ENCODE measurements around the gene SH3GLB2.

DNA sequence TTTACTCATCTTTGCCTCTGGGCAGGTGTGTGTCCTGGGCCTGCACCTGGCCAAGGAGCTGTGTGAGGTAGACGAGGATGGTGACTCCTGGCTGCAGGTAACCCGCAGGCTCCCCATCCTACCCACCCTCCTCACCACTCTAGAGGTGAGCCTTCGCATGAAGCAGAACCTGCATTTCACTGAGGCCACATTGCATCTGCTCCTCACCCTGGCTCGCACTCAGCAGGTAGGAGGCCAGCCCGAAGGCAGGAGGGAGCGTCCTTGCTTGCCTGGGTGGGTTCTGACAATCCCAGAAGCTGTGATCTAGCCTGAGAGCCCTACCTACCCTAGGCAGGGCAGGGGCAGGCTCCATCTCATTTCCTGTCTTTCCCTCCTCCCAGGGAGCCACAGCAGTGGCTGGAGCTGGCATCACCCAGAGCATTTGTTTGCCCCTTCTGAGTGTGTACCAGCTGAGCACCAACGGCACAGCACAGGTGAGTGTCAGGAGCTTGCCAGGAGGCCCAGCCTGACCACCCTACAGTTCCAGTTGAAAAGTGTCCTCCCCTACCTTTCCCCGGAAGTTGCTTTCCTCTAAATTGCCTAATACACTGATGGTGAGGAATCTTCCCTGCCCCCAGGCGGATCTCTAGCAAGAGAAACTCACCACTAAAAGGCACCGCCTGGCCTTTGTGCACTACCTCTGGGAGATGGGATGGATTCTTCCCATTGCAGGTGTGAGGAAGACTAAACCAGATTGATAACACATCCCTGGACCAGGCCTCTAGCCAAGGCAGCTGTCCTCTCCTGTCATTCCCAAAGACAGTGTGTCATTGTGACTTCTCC lies 26.4 kb downstream of the SH3GLB2 start:
- no peak for TF ChIP-seq EP300 (IDR thresholded peaks at IDR 0.05; ENCODE audit: borderline replicate concordance)
- TF ChIP-seq YY1 (IDR thresholded peaks at IDR 0.05; ENCODE audit: low read depth): no peak
- no peak for TF ChIP-seq TEAD4 (IDR thresholded peaks at IDR 0.05)
- TF ChIP-seq, protein P1, sequence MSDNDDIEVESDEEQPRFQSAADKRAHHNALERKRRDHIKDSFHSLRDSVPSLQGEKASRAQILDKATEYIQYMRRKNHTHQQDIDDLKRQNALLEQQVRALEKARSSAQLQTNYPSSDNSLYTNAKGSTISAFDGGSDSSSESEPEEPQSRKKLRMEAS (IDR thresholded peaks at IDR 0.05): no peak
- TF ChIP-seq, protein P2, sequence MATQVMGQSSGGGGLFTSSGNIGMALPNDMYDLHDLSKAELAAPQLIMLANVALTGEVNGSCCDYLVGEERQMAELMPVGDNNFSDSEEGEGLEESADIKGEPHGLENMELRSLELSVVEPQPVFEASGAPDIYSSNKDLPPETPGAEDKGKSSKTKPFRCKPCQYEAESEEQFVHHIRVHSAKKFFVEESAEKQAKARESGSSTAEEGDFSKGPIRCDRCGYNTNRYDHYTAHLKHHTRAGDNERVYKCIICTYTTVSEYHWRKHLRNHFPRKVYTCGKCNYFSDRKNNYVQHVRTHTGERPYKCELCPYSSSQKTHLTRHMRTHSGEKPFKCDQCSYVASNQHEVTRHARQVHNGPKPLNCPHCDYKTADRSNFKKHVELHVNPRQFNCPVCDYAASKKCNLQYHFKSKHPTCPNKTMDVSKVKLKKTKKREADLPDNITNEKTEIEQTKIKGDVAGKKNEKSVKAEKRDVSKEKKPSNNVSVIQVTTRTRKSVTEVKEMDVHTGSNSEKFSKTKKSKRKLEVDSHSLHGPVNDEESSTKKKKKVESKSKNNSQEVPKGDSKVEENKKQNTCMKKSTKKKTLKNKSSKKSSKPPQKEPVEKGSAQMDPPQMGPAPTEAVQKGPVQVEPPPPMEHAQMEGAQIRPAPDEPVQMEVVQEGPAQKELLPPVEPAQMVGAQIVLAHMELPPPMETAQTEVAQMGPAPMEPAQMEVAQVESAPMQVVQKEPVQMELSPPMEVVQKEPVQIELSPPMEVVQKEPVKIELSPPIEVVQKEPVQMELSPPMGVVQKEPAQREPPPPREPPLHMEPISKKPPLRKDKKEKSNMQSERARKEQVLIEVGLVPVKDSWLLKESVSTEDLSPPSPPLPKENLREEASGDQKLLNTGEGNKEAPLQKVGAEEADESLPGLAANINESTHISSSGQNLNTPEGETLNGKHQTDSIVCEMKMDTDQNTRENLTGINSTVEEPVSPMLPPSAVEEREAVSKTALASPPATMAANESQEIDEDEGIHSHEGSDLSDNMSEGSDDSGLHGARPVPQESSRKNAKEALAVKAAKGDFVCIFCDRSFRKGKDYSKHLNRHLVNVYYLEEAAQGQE (IDR thresholded peaks at IDR 0.05; ENCODE audit: low read depth): no peak
